ENCODE measurements around the gene CAPN10. TPM values are rescaled to one million over a fixed set of nuclear protein-coding genes. Genes with fewer than 3 reads are reported as not detected.
"Not testable (repeated sequence)": the region's sequence is repeated elsewhere in the genome, so short reads cannot be mapped to it uniquely, and the experiment has no call there.

CAPN10 gene
- total RNA-seq, 4 donors from 2014 or later = 9.9 to 23.3 (median 13.7) TPM

GRCh38 chr2:240613781-240614180 is 27.2 kb downstream of the CAPN10 start:
- peaks cover 0 to 3% (median 0%) of the 10 kb centered on the region in 3 donors for H3K4me1 ChIP-seq
- H3K27me3 ChIP-seq = no peaks in the 10 kb centered on the region
- no peak overlapping the region for H3K27ac ChIP-seq
- intact Hi-C loops (cut with DNase I) = no loop called here
- no peak overlapping the region for H3K4me3 ChIP-seq
- H3K36me3 ChIP-seq = no peaks in the 10 kb centered on the region
- DNase-seq = no peak
- H3K9me3 ChIP-seq = no peaks in the 10 kb centered on the region
- no peak for TF ChIP-seq CTCF (IDR thresholded peaks at IDR 0.05)
- no peak for TF ChIP-seq POLR2A (IDR thresholded peaks at IDR 0.05)
- WGBS, 2 donors = 92 to 93% methylated on average over 4 of the region's 4 CpGs

- TF ChIP-seq POLR2A (IDR thresholded peaks at IDR 0.05) = no peak
- TF ChIP-seq CTCF (IDR thresholded peaks at IDR 0.05) = no peak
- Histone ChIP-seq H3K9me3 (no peaks in the 10 kb centered on the region), H3K27ac (no peak overlapping the region), H3K36me3 (no peaks in the 10 kb centered on the region), H3K27me3 (no peaks in the 10 kb centered on the region), H3K4me1 (peaks cover 0 to 3% (median 0%) of the 10 kb centered on the region in 3 donors), H3K4me3 (no peak overlapping the region)
- no peak for DNase-seq
- intact Hi-C loops (cut with DNase I) = no loop called here
- 100% methylated on average over 3 to 5 of the region's 9 CpGs for WGBS, 2 donors
Observed at GRCh38 chr2:240614391-240614790, 27.9 kb downstream of the CAPN10 start.

GRCh38 chr2:240615396-240615795 is 28.9 kb downstream of the CAPN10 start:
- no peaks in the 10 kb centered on the region for H3K36me3 ChIP-seq
- no peaks in the 10 kb centered on the region for H3K27me3 ChIP-seq
- intact Hi-C loops (cut with DNase I) = no loop called here
- peaks cover 0 to 3% (median 0%) of the 10 kb centered on the region in 3 donors for H3K4me1 ChIP-seq
- WGBS, 2 donors = 68 to 100% methylated on average over 1 to 2 of the region's 2 CpGs
- H3K27ac ChIP-seq = no peak overlapping the region
- no peak for DNase-seq
- no peak for TF ChIP-seq CTCF (IDR thresholded peaks at IDR 0.05)
- no peak for TF ChIP-seq POLR2A (IDR thresholded peaks at IDR 0.05)
- H3K9me3 ChIP-seq = no peaks in the 10 kb centered on the region
- H3K4me3 ChIP-seq = no peak overlapping the region

- intact Hi-C loops (cut with DNase I) = no loop called here
- TF ChIP-seq POLR2A (IDR thresholded peaks at IDR 0.05) (no peak), CTCF (IDR thresholded peaks at IDR 0.05) (no peak)
- DNase-seq = no peak
- no peaks in the 10 kb centered on the region for H3K27me3 ChIP-seq
- WGBS, 2 donors = 80 to 86% methylated on average over 15 to 19 of the region's 20 CpGs
- H3K9me3 ChIP-seq = no peaks in the 10 kb centered on the region
- no peak overlapping the region for H3K27ac ChIP-seq
- no peaks in the 10 kb centered on the region for H3K36me3 ChIP-seq
- no peak overlapping the region for H3K4me3 ChIP-seq
- peaks cover 0 to 3% (median 0%) of the 10 kb centered on the region in 3 donors for H3K4me1 ChIP-seq
Observed at GRCh38 chr2:240615820-240616547, 29.4 kb downstream of the CAPN10 start.

- DNase-seq; H3K4me1 ChIP-seq; H3K27ac ChIP-seq; H3K9me3 ChIP-seq; H3K36me3 ChIP-seq; intact Hi-C loops (cut with DNase I); H3K4me3 ChIP-seq; H3K27me3 ChIP-seq: not testable (repeated sequence)
- 72 to 86% methylated on average over 3 of the region's 5 CpGs for WGBS, 2 donors
Observed at GRCh38 chr2:240616860-240617666, 30.5 kb downstream of the CAPN10 start.
